ENCODE data around the gene UBE2G1. TPM values are rescaled to one million over a fixed set of nuclear protein-coding genes. Genes with fewer than 3 reads are reported as not detected.

Gene UBE2G1
- total and polyA plus RNA-seq, 7 donors: 54.6 to 239 (median 152) TPM

DNA sequence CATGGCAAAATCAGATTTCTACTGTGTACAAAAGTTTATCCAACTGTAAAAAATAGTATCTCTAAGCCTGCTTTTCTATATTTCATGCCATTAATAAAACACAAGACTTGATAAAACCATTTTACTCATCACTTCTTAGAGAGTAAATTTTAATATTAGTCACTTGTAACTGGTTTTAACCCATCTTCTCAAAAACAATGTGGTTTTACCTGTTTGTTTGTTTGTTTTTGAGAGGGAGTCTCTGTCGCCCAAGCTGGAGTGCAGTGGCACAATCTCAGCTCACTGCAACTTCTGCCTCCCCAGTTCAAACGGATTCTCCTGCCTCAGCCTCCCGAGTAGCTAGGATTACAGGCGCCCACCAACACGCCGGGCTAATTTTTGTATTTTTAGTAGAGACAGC, 32.1 kb downstream of the UBE2G1 start:
- peaks cover 0 to 7% of the 10 kb centered on the region in 2 donors for H3K36me3 ChIP-seq (ENCODE audit: insufficient read depth in 1 of 2, low read depth in 1 of 2)
- peaks cover 68% of the 10 kb centered on the region for H3K4me1 ChIP-seq
- intact Hi-C loops (cut with DNase I): no loop called here
- H3K9me3 ChIP-seq: no peaks in the 10 kb centered on the region
- no peaks in the 10 kb centered on the region for H3K27me3 ChIP-seq (ENCODE audit: insufficient read depth in 3 of 3, low read length in 2 of 3)
- peak overlapping the region; percentile 87 for H3K27ac ChIP-seq
- H3K4me3 ChIP-seq: no peak overlapping the region
- ATAC-seq (no peak), DNase-seq (no peak)
- WGBS, 3 donors: 64 to 82% (median 72%) methylated on average over 6 of the region's 6 CpGs
- TF ChIP-seq, protein P1, sequence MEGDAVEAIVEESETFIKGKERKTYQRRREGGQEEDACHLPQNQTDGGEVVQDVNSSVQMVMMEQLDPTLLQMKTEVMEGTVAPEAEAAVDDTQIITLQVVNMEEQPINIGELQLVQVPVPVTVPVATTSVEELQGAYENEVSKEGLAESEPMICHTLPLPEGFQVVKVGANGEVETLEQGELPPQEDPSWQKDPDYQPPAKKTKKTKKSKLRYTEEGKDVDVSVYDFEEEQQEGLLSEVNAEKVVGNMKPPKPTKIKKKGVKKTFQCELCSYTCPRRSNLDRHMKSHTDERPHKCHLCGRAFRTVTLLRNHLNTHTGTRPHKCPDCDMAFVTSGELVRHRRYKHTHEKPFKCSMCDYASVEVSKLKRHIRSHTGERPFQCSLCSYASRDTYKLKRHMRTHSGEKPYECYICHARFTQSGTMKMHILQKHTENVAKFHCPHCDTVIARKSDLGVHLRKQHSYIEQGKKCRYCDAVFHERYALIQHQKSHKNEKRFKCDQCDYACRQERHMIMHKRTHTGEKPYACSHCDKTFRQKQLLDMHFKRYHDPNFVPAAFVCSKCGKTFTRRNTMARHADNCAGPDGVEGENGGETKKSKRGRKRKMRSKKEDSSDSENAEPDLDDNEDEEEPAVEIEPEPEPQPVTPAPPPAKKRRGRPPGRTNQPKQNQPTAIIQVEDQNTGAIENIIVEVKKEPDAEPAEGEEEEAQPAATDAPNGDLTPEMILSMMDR (IDR thresholded peaks at IDR 0.05): no peak

DNA sequence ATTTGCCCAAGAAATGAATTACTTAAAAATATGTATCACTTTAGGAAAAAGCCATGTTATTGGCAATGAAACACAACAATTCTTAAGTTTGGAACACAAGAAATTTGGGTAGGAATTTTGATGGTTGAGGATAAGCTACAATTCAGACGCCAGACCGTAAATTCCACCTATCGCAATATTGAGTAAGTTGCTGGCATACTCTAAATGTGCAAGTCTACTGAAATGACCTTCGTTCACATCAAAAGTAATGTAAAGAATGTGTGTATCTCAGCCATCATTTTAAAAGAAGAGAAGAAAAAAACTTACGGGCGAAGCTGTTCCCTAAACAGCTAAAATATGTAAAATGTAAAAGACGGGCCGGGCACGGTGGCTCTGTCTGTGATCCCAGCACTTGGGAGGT, 33.4 kb downstream of the UBE2G1 start:
- peaks cover 0 to 7% of the 10 kb centered on the region in 2 donors for H3K36me3 ChIP-seq (ENCODE audit: insufficient read depth in 1 of 2, low read depth in 1 of 2)
- no peaks in the 10 kb centered on the region for H3K9me3 ChIP-seq
- no peak for DNase-seq
- H3K4me3 ChIP-seq: no peak overlapping the region
- TF ChIP-seq, protein P1 (IDR thresholded peaks at IDR 0.05): no peak
- intact Hi-C loops (cut with DNase I): no loop called here
- H3K27me3 ChIP-seq (ENCODE audit: insufficient read depth in 3 of 3, low read length in 2 of 3): no peaks in the 10 kb centered on the region
- ATAC-seq: no peak
- WGBS, 3 donors: 57 to 78% (median 60%) methylated on average over 9 of the region's 9 CpGs
- H3K4me1 ChIP-seq: peaks cover 70% of the 10 kb centered on the region
- H3K27ac ChIP-seq: peak overlapping the region; percentile 87

DNA sequence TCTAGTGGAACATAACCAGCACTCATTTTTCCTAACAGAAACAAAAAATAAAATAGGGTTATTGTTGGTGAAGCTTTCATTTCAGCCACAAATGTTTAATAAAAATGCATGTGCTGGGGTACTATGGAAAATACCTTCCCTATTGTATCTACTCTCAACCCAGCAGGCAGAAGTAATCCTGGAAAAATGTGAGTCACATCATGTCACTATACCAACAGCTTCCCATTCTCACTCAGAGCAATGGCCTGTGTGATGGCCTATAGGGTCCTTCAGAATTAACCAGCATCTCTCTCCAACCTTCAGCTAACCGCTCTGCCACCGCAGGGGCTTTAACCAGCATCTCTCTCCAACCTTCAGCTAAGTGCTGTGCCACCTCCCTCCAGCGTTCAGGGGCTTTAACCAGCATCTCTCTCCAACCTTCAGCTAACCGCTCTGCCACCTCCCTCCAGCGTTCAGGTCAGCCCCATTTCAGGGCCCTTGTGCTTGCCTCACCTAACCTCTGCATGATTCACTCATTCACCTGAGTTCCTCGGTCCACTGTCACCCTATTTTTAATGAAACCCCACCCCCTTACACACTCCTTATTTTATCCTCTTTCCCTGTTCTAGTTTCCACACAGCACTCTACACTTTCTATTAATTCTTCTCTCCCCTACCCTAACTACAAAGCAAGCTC, 34.0 kb downstream of the UBE2G1 start:
- H3K4me1 ChIP-seq: peaks cover 74% of the 10 kb centered on the region
- no peaks in the 10 kb centered on the region for H3K27me3 ChIP-seq (ENCODE audit: insufficient read depth in 3 of 3, low read length in 2 of 3)
- H3K4me3 ChIP-seq: peak overlapping the region; percentile 1
- H3K27ac ChIP-seq: peak overlapping the region; percentile 87
- no peak for DNase-seq
- intact Hi-C loops (cut with DNase I): no loop called here
- WGBS, 3 donors: 51 to 65% (median 52%) methylated on average over 6 of the region's 6 CpGs
- no peaks in the 10 kb centered on the region for H3K9me3 ChIP-seq
- peaks cover 0 to 7% of the 10 kb centered on the region in 2 donors for H3K36me3 ChIP-seq (ENCODE audit: insufficient read depth in 1 of 2, low read depth in 1 of 2)
- TF ChIP-seq, protein P1 (IDR thresholded peaks at IDR 0.05): no peak
- ATAC-seq: peak; percentile 27 to 56 (median 32)

DNA sequence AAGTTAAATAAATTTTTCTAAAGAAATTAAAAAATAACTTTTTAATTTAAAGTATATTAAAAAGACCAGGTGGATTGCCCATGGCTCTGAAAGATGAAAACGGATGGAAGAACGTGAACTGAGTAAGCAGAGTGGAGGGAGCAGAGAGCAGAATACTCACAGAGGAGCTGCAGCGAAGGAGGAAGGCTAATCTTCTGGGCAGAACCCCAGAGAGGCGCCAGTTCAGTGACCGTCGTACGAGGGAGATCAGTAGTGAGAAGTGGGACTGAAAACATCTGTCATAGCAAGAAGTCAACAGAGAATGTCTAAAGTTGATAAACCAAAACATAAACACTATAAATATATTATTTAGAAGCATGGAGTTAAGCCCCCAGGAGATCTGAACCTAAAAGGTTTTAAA, 34.9 kb downstream of the UBE2G1 start:
- peak overlapping the region; percentile 87 for H3K27ac ChIP-seq
- ATAC-seq (no peak), DNase-seq (no peak)
- no peaks in the 10 kb centered on the region for H3K27me3 ChIP-seq (ENCODE audit: insufficient read depth in 3 of 3, low read length in 2 of 3)
- intact Hi-C loops (cut with DNase I): no loop called here
- peaks cover 0 to 7% of the 10 kb centered on the region in 2 donors for H3K36me3 ChIP-seq (ENCODE audit: insufficient read depth in 1 of 2, low read depth in 1 of 2)
- H3K4me1 ChIP-seq: peaks cover 81% of the 10 kb centered on the region
- 19 to 29% (median 20%) methylated on average over 7 of the region's 7 CpGs for WGBS, 3 donors
- no peaks in the 10 kb centered on the region for H3K9me3 ChIP-seq
- TF ChIP-seq, protein P1 (IDR thresholded peaks at IDR 0.05): no peak
- peak overlapping the region; percentile 1 for H3K4me3 ChIP-seq

DNA sequence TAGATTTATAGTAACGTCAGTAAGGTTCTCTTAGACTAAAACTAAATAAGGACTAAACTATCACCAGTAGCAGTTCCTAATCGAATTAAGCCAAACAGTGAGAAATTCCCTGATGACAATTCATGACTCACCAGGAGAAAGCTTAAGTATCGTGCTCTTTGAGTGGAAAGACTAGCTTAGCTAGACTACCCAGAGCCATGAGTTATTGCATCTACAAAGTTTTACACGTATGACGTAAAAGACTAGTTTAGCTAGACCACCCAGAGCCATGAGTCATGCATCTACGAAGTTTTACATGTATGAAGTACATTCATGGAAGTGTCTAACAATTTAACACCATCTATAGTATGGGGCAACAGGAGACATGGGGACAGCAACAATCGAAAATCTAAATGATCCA, 36.6 kb downstream of the UBE2G1 start:
- intact Hi-C loops (cut with DNase I): loop anchor here in 1 of 2 donors (5.0 kb wide), 1 partner anchor 32 kb away; no protein-coding TSS in a partner anchor
- Histone ChIP-seq H3K36me3 (ENCODE audit: insufficient read depth in 1 of 2, low read depth in 1 of 2) (peaks cover 0 to 7% of the 10 kb centered on the region in 2 donors), H3K27ac (peak overlapping the region; percentile 87), H3K4me1 (peaks cover 84% of the 10 kb centered on the region), H3K4me3 (no peak overlapping the region), H3K27me3 (ENCODE audit: insufficient read depth in 3 of 3, low read length in 2 of 3) (no peaks in the 10 kb centered on the region), H3K9me3 (no peaks in the 10 kb centered on the region)
- TF ChIP-seq, protein P1 (IDR thresholded peaks at IDR 0.05): no peak
- DNase-seq (no peak), ATAC-seq (no peak)
- WGBS, 3 donors: 41 to 70% (median 50%) methylated on average over 7 of the region's 7 CpGs

Data from psoas muscle (tissue), 8 donors.